ENCODE measurements around the gene ADSS1. TPM values are rescaled to one million over a fixed set of nuclear protein-coding genes. Genes with fewer than 3 reads are reported as not detected.

The ADSS1 gene
- total RNA-seq, 2 experiments from 2014 or later: 0.98 to 1.2 TPM

DNA sequence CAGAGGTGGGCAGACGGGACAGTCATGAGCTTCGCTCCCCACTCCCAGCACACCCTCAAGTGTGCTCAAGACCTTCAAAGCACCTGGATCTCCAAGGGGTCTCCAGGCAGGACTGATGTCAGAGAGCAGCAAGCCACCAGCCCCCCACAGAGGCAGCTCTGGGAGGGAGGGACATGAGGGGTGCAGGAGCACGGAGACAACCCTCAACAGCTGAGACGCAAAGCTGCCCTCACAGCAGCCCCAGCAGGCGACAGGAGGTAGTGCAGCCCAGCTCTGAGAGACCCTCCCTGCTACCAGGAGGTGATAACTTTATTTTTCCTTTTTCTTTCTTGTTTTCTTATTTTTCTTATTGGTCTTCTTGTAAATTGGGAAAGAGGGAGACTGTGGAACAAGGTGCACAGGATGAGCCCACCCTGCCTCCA is 46.8 kb downstream of the ADSS1 start:
- H3K27ac Mint-ChIP-seq: no peak overlapping the region
- H3K36me3 Mint-ChIP-seq (ENCODE audit: low read depth): peaks cover 40% of the 10 kb centered on the region
- H3K4me3 Mint-ChIP-seq: no peak overlapping the region
- H3K27me3 Mint-ChIP-seq: no peaks in the 10 kb centered on the region
- peaks cover 2% of the 10 kb centered on the region for H3K4me1 Mint-ChIP-seq
- CTCF ChIA-PET: interaction anchor here (0.8 to 2.1 kb wide), 6 partner anchors 8 to 62 kb away, joined by 3 to 20 read pairs (median 5); partner anchors contain the start of gene SIVA1
- POLR2A ChIA-PET: interaction anchor here (0.8 to 3.9 kb wide), 3 partner anchors 18 to 56 kb away, joined by 4 to 19 read pairs (median 8); partner anchors contain the start of gene SIVA1
- DNase-seq: no peak
- no peaks in the 10 kb centered on the region for H3K9me3 Mint-ChIP-seq

DNA sequence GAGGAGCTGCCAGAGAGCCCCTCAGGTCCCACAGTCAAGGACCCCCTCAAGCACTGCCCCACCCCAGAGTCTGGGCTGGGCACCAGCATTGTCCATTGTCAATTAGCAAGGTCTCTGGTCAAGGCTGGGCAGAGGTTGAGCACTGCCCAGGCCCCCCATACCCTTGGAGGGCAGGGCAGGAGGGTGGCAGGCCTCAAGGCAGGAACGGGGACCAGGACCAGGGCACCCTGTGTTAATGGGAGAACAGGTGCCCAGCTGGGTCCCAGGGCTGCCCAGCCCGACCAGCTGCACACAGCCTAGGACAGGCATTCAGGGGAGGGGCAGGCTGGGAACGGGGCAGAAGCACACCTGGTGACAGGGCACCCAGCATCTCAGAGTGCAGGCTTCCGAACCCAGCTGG is 47.3 kb downstream of the ADSS1 start:
- H3K4me1 Mint-ChIP-seq: peaks cover 2% of the 10 kb centered on the region
- H3K9me3 Mint-ChIP-seq: no peaks in the 10 kb centered on the region
- H3K27me3 Mint-ChIP-seq: no peaks in the 10 kb centered on the region
- ChIA-PET CTCF (interaction anchor here (0.8 to 2.1 kb wide), 4 partner anchors 8 to 55 kb away, joined by 3 to 20 read pairs (median 8); partner anchors contain the start of gene SIVA1), POLR2A (interaction anchor here (0.8 to 3.9 kb wide), 2 partner anchors 27 to 55 kb away, joined by 4 to 19 read pairs; no protein-coding TSS in a partner anchor)
- no peak overlapping the region for H3K27ac Mint-ChIP-seq
- no peak overlapping the region for H3K4me3 Mint-ChIP-seq
- no peak for DNase-seq
- peaks cover 45% of the 10 kb centered on the region for H3K36me3 Mint-ChIP-seq (ENCODE audit: low read depth)

DNA sequence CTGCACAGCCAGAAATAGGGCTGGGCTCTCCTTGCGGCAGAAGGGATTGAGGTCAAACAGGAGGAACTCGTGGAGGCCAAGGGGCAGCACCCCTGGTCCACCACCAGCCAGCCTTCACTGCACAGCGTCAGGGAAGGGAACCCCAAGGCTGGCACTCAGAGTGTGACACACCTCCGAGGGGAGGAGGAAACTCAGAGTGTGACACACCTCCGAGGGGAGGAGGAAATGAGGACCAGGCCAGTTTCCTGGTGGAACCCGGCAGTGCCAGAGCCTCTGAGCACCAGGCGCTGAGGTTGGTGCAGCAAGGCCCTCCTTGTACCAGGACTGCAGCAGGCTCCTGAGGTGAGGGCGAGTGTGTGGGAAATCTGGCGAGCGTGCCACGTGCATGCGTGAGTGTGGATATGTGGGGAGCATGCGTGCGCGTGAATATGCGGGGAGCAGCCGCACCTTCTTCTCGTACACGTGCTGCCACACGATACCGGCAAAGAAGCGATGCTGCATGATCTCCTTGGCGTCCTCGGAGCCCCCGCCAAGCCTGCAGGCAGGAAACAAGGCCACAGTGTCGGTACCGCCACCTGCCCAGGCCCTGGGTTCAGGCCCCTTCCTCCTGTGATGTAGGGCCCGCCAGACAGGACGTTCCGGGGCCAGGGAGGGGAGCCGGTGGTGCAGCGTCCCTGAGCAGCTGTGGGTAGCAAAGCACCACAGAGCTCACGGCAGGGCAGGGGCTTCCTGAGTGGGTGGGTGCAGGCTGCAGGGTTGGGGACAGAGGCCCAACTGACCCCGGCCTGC is 48.1 kb downstream of the ADSS1 start:
- Mint-ChIP-seq H3K9me3 (no peaks in the 10 kb centered on the region), H3K36me3 (ENCODE audit: low read depth) (peaks cover 50% of the 10 kb centered on the region), H3K4me1 (peaks cover 2% of the 10 kb centered on the region), H3K27ac (no peak overlapping the region), H3K27me3 (no peaks in the 10 kb centered on the region), H3K4me3 (no peak overlapping the region)
- CTCF ChIA-PET: no interaction called here
- POLR2A ChIA-PET: no interaction called here
- no peak for DNase-seq

DNA sequence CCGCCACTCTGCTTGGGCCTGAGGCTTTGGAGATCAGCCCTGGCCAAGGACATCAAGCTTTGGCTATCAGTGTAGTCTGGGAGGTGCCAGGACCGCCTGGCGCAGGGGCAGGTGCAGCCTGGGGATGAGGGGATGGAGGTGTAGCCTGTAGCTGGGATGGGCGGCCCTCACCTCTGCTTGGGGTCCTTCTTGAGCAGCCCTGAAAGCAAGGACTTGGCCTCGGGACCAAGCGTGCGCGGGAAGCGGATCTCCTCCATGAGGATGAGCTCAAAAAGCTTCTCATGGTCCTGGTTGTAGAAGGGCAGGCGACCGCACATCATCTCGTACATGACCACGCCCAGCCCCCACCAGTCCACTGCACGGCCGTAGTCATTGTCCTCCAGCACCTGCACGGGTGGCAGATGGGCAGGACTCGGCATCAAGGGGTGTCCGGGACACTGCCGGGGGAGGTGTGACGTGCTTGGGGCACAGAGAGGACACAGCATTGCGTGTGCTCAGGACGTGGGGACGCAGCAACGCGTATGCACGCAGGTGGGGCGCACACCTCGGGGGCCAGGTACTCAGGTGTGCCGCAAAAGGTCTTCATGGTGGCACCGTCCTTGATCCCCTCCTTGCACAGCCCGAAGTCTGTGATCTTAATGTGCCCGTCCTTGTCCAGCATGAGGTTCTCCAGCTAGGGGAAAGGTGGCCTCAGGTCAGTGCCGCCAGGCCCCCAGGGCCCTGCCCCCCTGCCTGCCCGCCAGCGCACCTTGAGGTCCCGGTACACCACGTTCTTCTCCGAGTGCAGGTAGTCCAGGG is 48.9 kb downstream of the ADSS1 start:
- CTCF ChIA-PET: no interaction called here

DNA sequence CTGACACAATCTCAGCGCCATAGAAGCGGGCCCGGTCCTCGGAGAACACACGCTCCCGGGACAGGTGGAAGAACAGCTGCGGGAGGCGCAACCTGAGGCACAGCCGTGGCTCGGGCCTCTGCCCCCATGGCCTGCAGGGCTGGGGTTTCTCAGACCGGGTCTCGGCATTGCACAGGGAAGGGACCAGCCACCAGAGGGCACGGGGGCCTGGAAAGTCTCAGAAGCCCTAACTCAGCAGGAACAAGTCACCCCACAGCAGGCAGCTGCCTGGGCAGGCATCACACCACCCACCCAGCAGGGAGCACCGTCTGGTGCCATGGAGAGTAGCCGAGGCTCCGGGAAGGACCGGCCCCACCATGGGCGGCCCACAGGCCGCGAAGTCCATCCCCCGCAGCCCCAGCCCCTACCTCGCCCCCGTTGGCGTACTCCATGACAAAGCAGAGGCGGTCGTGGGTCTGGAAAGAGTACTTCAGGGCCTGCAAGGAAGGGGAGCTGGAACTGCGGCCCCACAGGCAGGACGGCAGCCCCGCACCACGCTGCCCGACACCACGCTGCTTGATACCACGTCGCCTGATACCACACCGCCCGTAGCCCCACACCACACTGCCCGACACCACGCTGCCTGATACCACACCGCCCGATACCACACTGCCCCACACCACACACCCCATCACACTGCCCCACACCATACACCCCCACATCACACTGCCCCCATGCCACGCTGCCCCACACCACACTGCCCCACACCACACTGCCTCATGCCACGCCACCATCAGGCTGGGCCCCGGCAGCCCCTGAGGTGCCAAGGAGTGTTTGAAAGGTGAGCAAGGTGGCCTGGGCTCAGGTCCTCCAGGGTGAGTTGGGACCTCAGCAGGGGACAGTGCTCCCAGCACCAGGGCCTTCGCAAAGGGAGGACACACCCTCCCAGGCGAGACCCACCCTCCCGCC is 49.8 kb downstream of the ADSS1 start:
- CTCF ChIA-PET: no interaction called here
- H3K36me3 Mint-ChIP-seq (ENCODE audit: low read depth): peaks cover 57% of the 10 kb centered on the region

More for the DNA sequence above, 48.9 kb downstream of the ADSS1 start:
- Mint-ChIP-seq H3K9me3 (no peaks in the 10 kb centered on the region), H3K4me1 (peaks cover 2% of the 10 kb centered on the region), H3K27ac (no peak overlapping the region), H3K4me3 (no peak overlapping the region), H3K36me3 (ENCODE audit: low read depth) (peaks cover 55% of the 10 kb centered on the region), H3K27me3 (no peaks in the 10 kb centered on the region)
- DNase-seq: no peak
- POLR2A ChIA-PET: no interaction called here

DNA sequence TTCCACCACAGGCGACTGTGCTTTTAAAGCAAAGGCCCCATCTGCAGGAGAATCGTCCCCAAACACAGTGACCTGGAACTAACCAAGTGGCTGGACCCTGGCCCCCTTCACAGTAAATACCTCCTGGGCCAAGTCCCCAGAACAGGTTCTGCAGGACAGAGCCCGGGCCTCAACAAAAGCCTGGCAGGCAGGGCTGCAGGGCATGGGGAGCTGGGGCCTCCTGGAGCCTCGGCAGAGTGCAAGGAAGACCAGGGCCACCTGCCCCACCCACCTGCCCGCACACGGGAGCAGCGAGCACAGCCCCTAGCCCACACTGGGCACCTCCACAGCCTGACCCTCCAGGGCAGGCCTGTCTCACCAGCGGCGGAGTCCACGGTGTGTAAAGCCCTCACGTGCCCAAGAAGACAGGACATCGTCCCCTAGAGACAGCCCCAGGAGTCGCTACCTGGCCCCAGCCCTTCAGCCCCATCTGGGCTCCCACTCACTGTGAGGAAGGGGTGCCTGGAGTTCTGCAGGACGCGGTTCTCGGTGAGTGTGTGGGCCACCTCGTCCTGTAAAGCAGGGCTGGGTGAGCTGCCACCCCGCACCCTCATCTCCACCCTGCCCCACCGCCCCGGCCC is 50.5 kb downstream of the ADSS1 start:
- Mint-ChIP-seq H3K4me3 (no peak overlapping the region), H3K4me1 (no peaks in the 10 kb centered on the region), H3K9me3 (no peaks in the 10 kb centered on the region), H3K36me3 (ENCODE audit: low read depth) (peaks cover 57% of the 10 kb centered on the region), H3K27me3 (no peaks in the 10 kb centered on the region), H3K27ac (no peak overlapping the region)
- ChIA-PET CTCF (no interaction called here), POLR2A (no interaction called here)
- DNase-seq: no peak

More for the DNA sequence above, 49.8 kb downstream of the ADSS1 start:
- Mint-ChIP-seq H3K27me3 (no peaks in the 10 kb centered on the region), H3K27ac (no peak overlapping the region), H3K9me3 (no peaks in the 10 kb centered on the region), H3K4me1 (peaks cover 2% of the 10 kb centered on the region), H3K4me3 (no peak overlapping the region)
- POLR2A ChIA-PET: no interaction called here
- DNase-seq: no peak

DNA sequence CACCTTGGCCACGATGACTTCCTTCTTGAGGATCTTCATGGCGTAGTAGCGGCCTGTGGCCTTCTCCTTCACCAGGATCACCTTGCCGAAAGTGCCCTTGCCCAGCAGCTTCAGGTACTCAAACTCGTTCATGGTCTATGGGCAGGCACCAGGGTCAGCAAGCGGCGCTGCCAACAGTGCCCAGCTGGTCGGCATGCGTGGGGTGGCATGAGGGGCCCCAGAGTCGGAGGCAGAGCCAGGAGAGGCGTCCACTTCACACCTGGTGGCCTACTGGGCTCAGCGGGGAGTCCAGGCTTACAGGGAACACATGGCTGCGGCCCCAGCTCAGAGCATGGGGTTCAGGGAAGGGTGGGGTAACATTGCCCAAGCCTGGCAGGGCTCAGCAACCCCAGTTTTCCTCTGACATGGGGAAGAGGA is 51.1 kb downstream of the ADSS1 start:
- Mint-ChIP-seq H3K4me1 (no peaks in the 10 kb centered on the region), H3K27me3 (no peaks in the 10 kb centered on the region), H3K4me3 (no peak overlapping the region), H3K27ac (no peak overlapping the region), H3K9me3 (no peaks in the 10 kb centered on the region), H3K36me3 (ENCODE audit: low read depth) (peaks cover 52% of the 10 kb centered on the region)
- POLR2A ChIA-PET: interaction anchor here (1.4 kb wide), 1 partner anchor 23 kb away, joined by 3 read pairs; no protein-coding TSS in a partner anchor
- no peak for DNase-seq
- CTCF ChIA-PET: no interaction called here

DNA sequence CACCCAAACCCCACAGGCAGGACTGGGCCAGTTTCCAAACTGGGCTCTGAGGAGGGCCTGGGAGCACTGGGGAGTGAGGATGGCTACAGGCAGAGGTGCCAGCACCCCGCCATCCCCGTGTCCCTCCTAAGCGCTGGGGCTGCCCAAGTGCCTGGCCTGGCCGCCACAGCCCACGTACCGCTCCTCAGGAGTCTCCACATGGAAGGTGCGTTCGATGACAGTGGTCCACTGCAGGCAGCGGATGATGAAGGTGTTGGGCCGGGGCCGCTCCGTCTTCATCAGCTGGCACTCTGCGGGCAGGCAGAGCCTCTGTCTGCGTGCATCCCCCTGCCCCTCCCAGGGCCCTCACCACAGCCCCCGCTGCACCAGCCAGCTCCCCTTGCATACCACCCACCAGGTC is 52.5 kb downstream of the ADSS1 start:
- no peak for DNase-seq
- H3K9me3 Mint-ChIP-seq: no peaks in the 10 kb centered on the region
- no peak overlapping the region for H3K4me3 Mint-ChIP-seq
- peaks cover 39% of the 10 kb centered on the region for H3K36me3 Mint-ChIP-seq (ENCODE audit: low read depth)
- ChIA-PET CTCF (interaction anchor here (1.1 kb wide), 1 partner anchor 49 kb away, joined by 3 read pairs; no protein-coding TSS in a partner anchor), POLR2A (interaction anchor here (1.4 kb wide), 1 partner anchor 24 kb away, joined by 3 read pairs; no protein-coding TSS in a partner anchor)
- no peaks in the 10 kb centered on the region for H3K4me1 Mint-ChIP-seq
- H3K27ac Mint-ChIP-seq: no peak overlapping the region
- no peaks in the 10 kb centered on the region for H3K27me3 Mint-ChIP-seq

DNA sequence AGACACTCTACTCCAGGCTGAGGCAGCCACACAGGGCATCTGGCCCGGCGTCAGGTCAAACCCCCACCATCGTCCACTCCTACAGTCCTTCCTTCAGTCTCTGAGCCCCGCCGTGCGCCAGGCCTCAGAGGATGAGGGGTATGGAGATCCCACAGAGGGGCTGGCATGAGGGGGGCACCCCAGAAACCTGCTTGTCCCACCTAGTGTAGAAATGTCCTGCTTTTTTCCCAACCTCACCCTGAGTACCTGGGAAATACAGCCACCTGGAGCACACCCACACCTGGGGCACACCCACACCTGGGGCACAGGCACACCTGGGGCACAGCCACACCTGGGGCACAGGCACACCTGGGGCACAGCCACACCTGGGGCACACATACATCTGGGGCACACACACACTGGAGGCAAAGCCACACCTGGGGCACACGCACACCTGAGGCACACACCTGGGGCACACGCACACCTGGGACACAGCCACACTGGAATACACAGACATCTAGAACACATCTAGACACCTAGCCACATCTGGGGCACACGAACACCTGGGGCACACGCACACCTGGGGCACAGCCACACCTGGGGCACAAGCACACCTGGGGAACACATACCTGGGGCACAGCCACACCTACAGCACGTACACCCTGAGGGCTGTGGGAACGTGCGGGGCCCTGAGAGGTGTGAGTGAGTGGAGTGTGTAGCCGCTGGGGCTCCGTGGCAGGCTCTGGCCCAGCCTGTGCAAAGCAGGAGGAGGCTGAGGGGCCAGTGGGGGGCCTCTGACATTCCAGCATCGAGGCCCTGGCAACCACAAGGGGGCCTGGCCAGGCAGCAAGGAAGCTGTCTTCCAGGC is 53.2 kb downstream of the ADSS1 start:
- no peaks in the 10 kb centered on the region for H3K9me3 Mint-ChIP-seq
- H3K27me3 Mint-ChIP-seq: no peaks in the 10 kb centered on the region
- H3K4me3 Mint-ChIP-seq: no peak overlapping the region
- ChIA-PET CTCF (no interaction called here), POLR2A (no interaction called here)
- H3K4me1 Mint-ChIP-seq: no peaks in the 10 kb centered on the region
- H3K27ac Mint-ChIP-seq: no peak overlapping the region
- no peak for DNase-seq
- H3K36me3 Mint-ChIP-seq (ENCODE audit: low read depth): peaks cover 32% of the 10 kb centered on the region

DNA sequence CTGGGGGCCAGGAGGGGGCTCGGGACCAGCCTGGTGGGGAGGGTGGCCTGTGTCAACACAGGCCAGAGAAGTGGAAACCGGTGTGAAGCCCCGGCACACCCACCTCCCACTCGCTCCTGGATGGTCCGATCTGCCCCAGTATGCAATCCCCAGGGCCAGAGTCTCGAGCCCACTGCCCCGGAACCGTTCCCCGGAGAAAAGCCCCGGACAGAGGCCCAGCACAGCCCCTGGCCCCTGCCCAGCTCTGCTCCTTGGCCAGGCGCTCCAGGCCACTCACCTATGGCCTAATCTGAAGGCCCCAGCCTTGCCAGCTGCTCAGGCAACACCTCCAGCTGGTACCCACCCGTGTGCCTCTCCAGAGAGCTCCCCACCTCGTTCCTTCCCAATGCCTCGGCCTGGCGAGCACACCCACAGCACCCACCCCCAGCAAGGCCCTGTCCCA is 53.8 kb downstream of the ADSS1 start:
- POLR2A ChIA-PET: no interaction called here
- no peaks in the 10 kb centered on the region for H3K9me3 Mint-ChIP-seq
- H3K27ac Mint-ChIP-seq: no peak overlapping the region
- CTCF ChIA-PET: no interaction called here
- no peak for DNase-seq
- no peaks in the 10 kb centered on the region for H3K4me1 Mint-ChIP-seq
- H3K27me3 Mint-ChIP-seq: no peaks in the 10 kb centered on the region
- H3K36me3 Mint-ChIP-seq (ENCODE audit: low read depth): peaks cover 26% of the 10 kb centered on the region
- no peak overlapping the region for H3K4me3 Mint-ChIP-seq

DNA sequence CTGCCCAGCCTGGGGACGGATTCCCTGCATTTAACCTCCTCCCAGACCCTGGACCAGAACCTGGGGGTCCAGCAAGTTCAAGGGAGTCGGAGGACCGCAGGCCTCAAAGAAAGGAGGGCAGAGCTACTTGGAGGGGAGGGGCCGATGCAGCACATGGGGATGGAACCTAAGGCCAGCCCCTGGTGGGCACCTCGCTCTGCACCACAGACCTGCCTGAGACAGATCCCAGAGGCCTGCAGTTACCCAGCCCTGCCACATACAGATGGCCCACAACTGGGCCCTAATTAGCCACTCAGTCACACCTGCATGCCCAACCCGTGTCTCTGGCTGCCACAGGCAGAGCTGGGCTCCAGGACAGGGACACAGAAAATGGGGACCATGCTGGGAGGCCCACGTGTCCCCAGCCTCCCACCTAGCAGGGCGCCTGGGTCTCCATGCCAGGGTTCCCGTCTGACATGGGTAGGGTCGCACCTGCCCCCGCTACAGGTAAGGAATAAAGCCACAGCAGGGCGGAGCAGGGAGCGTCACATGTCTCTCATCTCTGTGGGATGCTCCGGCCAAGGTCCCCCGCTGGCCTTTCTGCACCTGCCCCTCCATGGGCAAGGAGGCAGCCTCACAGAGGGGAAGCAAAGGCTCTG is 54.8 kb downstream of the ADSS1 start:
- no peak for DNase-seq
- Mint-ChIP-seq H3K9me3 (no peaks in the 10 kb centered on the region), H3K4me3 (no peak overlapping the region), H3K27me3 (no peaks in the 10 kb centered on the region), H3K27ac (no peak overlapping the region), H3K36me3 (ENCODE audit: low read depth) (peaks cover 23% of the 10 kb centered on the region), H3K4me1 (no peaks in the 10 kb centered on the region)
- ChIA-PET CTCF (interaction anchor here (1.0 kb wide), 1 partner anchor 8 kb away, joined by 3 read pairs; no protein-coding TSS in a partner anchor), POLR2A (no interaction called here)

All from activated CD4-positive, alpha-beta memory T cell treated with anti-CD3 and anti-CD28 coated beads, Interleukin-2, amount 10 ng/mL, durations not matched to agents 7 days and 5 days (primary cell).